Activated naive CD4-positive, alpha-beta T cell treated with Interleukin-2 at 50 U/mL for 16 hours (primary cell): ENCODE data around the gene ANGEL1.

Source experiments
- DNase-seq: peaks from one replicate; pipeline ENCODE4 v3.0.0-alpha.2; 2020

The ANGEL1 gene

DNA sequence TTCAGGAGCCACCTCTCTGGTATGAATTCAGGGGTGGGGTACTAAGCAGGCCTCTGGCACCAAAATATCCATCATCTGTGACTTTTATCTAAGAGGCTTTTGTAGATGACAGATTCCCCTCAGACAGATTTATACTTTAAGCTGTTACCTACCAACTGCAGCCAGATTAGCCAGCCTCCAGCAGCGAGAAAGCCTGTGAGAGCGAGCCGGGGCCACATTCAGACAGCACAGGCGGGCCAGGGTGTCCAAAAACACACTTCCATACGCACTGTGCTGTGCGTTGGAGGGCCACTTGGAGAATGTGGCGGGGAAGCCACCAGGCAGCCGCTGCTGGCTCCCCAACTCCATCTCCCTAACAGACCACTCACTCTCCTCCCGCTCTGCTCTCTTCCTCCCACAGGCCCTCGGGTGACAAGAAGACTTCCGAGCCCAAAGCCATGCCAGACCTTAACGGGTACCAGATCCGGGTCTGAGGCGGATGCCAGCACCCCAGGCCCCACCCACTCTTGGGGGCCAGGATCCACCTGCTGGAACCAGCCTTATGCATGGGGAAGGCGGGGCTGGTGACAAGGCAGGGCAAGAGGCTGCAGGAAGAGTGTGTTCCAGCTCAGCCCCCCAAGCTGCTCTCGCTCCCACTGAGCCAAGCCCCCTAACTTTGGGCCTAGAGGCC, 34.0 kb downstream of the ANGEL1 start:
- DNase-seq, result no peak

DNA sequence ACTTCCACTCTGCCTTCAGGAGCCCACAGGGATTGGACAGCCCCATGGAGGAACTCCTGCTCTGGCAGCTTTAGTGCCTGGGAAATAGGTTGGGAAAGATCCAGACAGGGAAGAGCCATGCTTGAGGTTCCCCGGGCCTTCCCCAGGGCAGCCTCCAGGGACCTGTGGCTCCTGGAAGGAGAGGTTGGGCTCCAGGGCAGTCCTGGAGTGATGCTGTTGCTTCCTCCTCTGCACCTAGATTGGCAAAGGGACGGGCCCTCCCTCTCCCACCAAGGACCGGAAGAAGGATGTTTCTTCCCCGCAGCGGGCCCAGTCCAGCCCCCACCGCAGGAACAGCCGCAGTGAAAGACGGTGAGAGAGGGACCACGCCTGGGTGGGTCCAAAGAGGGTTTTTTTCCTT, 35.0 kb downstream of the ANGEL1 start:
- DNase-seq, result no peak

DNA sequence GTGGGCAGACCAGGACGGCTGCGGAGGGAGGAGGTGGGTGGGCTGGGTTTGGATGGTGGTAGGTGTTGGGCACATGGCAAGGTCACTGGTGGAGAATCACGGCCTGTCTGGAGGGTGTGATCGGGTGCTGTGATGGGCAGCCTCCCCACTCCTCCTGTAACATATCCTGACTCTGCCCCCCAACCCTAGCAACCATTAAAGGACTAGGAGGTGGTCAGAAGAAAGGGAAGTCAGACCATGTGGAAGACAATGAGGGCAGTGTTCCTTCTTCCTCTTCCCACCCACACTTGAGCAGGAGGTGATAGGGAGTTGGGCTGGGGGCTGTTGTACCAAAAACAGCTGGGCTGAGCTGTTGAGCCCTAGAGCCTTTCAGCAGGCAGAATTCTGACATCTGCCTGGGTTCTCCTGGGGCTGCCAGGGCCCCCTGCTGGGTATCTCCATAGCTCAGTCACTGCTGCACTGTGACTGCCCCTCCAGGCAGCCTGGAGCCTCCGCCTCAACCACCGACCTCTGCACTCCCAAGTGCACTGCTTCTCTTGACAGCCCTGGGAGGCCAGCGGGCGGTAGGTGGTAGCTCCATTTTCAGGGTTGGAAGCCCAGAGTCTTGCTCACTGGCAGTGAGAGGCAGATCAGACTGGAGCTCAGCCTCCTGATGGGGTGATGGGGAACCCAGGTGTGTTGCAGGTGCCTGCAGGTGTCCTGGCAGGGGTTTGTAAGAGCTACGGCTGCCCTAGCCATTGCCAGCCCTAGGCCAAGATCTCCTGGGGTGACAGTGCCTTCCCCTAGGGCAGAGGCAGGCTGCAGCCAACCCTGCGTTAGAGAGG, 36.0 kb downstream of the ANGEL1 start:
- DNase-seq, result no peak

DNA sequence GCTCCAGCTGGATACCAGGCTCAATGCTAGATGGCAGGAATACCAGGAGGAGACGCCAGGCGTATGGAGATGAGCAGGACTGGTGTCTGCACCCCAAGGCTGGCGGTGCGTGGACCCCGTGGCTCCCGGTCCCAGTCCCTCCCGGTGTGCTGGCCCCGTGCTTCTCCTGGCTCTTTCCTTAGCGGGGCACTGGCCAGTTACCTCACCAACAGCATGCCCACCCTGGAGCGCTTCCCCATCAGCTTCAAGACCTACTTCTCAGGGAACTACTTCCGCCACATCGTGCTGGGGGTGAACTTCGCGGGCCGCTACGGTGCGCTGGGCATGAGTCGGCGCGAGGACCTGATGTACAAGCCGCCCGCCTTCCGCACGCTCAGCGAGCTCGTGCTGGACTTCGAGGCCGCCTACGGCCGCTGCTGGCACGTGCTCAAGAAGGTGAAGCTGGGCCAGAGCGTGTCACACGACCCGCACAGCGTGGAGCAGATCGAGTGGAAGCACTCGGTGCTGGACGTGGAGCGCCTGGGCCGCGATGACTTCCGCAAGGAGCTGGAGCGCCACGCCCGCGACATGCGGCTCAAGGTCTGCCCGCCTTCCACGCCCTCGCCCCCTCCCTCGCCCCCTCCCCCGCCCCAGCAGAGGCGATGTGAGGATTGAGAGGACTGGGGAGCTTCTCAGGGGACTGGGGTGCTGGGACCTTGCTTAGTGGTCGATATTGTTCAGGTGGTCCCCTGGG, 36.8 kb downstream of the ANGEL1 start:
- DNase-seq, result no peak

DNA sequence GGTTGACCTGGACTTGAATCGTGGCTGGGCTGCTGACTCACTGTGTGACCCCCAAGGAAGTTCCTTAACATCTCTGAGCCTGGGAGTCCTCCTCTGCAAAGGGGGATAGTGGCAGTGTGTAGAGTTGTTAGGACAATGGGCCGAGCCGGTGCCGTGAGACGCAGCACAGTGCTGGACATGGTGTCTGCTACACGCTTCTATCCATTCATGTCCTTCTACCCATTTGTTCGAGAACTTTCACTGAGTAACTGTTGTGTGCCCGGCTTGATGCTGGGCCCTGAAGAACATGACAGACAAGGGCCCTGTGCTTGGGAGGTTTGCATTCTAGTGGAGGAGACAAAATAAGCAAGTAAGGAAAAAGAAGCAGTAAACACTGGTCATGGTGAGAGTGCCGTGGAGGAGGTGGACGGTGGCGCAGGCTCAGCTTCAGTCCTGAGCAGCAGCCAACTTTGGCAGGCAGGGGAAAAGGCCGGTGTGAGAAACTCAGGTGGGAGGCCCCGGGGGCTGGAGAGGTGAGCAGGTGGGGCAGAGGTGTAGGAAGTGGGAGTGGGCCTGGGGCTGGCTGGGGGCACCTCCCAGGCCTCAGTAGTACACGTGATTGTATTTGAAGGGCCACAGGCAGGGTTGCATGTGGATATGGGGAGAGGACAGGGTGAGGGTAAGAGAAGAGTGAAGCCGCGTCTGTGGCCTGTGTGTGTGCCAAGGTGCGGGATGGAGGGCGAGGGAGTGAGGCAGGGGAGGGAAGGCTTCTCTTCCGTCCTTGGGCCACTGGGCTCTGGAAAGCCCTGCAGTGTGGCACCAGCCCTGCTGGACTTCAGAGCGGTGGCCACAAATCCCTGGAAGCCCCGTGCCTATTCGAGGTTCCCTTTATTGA, 37.6 kb downstream of the ANGEL1 start:
- no peak for DNase-seq

DNA sequence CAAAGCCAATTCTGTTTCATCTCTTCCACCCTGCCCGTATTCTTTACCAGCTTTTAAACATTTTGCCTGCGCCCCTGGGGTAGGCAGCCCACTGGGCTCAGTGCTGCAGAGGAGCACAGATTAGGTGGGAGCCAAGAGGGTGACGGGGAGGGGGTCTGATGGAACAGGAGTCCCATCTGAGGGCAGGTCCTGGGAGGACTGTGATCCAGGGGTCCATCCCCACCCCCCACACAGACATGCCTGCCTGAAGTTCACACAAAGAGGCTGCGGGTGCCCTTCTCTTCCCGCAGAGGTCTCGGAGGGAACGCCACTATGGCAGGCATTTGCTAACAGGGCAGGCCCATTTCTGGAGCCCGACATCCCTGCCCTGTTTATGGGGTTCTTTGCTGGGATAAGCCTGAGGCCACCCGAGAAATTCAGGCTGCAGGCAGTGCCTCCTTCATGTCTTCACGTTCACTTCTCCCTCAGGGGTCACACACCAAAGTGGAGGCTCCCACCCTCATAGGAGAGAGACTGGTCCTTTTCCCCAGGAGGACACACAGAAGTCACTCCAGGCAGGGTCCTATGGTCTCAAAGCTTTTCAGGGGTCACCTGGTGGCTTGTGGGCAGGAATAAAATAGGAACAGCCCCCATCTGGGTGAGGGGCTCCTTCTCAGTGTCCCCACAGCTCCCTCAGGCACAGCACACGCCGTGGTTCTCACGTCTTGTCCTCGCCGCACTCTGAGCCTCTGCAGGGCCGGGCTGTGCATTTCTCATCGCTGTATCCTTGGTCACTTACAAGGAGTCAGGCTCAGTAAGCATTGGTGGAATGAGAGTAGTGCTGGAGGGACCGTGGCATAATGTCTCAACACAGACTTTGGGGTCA, 38.5 kb downstream of the ANGEL1 start:
- DNase-seq, result no peak

DNA sequence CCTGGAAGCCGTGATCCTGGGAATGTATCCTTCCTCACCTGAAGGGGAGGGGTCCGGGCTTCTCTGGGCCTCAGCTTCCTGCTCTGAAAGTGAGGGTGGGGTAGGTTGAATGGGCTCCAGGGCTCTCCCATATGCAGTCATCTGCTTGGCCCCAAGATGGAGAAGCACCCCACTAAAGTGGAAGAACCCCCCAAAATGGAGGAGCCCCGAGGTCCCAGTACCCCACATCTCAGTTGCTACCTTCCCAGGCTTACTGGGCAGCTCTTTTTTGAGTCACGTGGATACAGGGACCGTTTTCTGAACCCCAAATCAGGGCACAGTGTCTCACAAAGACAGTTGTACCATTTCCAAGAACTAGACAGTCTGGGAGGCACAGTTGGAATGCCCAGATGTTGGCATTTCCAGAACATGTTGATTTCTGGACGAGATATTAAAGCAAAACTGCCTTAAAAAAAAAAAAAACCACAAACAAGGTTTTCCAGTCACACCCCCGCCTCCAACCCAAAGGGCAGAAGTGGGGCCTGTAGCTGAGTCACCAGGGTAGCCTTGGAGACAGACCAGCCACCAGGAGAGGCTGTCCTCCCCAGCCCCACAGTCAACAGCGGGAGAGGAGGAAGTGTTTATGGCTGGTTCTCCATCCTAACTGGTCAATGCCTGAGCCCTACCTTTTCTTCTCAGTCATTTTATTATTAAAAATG, 39.3 kb downstream of the ANGEL1 start:
- DNase-seq, result no peak

DNA sequence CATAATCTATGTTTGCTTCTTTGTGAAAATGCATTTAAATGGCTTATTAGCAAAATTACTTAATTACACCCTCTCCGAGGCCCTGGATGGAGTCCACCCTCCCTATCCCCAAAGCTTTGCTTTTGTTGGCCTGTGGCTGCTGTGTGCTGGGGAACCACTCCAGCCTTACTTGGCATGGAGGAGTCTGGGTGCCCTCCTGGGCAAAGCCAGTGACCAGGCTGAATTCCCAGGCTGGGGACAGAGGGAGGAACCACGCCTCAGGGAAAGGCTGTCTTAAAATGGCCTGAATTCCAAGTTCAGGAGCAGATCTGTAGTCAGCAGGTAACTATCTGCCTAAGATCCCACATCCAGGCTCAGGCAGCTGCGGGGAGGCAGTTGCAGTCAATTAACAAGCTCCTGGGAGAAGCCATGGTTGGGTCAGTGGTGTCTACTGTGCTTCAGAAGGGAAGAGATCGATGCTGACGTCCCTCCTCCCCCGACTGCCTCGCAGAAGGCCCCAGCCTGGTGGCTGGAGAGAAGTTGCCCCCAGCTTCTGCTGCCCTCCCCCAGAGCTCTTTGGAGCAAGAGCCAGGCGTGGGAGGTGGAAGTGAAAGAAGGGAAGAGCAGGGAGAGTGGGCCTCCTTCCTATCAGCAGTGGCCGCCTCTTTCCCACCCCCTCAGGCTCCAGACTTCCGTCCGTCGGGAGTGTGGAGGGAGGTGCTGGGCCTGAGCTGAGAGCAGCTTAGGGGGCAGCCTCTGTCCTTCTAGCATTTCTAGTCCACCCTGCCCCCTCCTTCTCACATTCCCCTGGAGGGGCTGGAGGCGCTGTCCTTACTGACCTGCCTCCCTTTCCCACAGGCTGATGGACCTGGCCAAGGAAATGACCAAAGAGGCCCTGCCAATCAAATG, 40.1 kb downstream of the ANGEL1 start:
- no peak for DNase-seq

DNA sequence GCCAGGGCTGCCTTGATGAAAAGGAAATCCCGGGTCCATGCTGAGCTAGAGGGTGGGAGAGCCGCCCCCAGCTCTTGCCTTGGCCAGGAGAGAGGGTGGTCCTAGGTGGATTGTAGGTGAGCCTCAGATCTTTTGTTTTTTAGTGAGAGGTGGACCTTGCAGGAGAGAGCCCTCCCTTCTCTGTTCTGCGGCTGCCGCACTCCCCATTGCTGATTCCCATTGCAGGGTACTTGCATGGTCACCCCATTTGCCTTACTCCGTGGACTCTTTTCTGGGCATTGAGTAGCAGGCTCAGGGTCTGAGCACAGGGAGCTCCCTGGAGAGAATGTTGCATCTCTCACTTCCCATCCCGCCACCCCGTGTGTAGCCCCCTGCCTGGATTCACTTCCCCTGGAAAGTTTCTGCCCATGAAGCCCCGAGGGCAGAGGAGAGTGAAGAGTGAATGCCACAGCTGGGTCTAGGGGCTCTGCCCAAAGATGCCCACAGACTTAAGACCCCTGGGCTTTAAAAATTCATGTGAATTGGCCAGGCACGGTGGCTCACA, 41.2 kb downstream of the ANGEL1 start:
- no peak for DNase-seq

DNA sequence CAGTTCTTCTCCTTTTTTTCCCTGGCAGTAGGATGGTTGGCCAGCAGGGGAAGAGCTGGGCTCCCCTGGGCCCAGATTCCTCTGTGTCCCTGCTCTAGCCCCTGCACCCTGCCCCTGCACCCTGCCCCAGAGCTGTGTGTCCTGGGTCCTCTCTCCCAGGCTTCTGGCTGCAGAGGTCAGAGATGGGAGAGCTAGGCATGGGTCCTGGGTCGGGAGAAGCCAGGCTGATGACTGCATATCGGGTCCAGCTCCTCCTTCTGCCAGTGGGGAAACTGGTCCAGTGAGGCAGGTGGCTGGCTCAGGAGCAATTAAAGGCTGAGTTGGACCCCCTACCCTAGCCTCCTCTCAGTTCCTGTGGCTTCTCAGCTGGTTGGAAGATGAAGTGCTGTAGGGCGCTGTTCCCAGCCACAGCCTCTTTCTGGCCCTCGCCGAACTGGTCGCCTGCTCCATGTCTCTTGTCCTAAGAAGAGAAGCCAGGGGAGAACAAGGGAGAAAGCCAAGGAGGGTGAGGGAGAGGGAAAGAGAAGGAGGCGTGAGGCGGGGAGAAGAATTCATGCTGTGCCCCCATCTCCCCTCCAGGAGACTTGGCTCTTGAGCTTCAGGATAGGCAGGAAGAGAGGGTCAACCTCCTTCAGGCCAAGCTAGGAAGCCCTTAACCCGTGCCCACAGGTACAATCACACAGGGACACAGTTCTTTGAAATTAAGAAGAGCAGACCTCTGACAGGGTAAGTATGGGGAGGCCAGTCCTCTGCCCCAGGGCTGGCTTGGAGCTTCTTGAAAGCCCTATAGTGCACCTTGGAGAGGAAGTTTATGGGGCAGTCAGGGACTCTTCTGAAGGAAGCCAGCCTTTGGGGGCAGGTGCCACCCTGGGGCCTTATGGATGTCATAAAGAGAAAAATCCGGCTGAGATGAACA, 41.9 kb downstream of the ANGEL1 start:
- DNase-seq, result no peak

DNA sequence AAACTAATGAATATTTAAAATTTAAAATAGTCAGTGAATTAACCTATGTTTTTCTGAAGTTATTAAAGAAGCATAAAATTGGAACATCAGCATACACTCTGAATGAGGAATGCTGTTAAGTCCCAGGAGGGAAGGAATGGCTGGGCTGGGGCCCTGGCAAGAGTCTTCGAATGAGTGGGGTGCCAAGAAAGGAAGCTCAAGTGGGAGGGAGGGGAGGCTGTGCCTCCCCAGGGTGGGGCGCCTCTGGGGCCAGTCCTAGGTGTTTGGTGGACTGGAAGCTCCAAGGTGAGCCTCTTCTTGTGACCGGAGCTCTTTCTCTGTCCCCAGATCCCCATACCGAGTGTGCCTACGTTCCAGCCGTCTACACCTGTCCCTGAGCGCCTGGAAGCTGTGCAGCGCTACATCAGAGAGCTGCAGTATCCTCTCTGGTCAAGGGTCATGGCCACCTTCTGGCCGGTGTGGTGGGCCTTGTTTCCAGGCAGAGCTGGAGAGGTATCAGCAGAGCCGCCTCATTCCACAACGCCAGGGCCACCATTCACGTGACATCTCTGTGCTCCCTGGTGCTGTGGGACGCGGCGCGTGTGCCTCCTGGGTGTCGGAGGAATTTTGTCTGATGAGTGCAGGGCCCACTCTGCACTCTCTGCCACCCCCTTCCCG, 42.9 kb downstream of the ANGEL1 start:
- DNase-seq, result no peak

DNA sequence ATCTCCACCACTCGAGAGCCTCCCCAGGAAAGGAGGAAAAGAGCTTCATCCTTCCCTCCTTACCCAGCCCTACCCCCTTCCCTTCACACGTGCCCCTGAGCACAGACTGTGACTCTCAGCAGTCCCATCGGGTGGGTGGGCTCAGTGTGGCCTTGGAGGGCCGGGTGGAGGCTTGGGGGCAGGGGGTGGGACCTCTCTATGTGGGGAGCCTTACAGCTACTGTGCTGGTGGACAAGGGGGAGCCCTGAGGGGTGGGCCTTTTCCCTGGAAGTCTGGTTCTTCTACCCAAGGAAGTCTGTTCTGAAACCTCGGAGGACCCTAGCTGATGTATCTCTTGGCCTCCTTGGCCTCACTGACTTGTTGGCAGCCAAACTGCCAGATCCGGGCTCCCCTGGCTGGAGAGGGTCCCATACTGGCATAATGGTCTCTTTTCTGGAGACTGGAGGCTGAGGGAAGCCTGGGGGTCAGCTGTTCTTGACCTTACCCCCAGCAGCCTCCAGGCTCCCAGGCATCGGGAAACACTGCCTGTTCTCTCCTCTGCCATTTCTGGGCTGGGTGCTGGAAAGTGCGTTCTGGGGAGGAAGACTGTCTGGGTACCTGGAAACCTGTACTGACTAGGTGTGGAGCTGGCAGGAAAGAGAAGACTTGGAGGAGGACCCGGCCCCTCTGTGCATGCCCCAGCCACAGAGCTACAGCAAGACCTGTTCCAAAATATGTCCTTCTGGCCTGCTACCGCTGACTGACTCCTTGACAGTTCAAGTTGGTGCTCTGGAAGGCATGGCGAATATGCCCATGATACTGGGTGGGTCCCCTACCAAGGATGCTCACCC, 43.8 kb downstream of the ANGEL1 start:
- no peak for DNase-seq

DNA sequence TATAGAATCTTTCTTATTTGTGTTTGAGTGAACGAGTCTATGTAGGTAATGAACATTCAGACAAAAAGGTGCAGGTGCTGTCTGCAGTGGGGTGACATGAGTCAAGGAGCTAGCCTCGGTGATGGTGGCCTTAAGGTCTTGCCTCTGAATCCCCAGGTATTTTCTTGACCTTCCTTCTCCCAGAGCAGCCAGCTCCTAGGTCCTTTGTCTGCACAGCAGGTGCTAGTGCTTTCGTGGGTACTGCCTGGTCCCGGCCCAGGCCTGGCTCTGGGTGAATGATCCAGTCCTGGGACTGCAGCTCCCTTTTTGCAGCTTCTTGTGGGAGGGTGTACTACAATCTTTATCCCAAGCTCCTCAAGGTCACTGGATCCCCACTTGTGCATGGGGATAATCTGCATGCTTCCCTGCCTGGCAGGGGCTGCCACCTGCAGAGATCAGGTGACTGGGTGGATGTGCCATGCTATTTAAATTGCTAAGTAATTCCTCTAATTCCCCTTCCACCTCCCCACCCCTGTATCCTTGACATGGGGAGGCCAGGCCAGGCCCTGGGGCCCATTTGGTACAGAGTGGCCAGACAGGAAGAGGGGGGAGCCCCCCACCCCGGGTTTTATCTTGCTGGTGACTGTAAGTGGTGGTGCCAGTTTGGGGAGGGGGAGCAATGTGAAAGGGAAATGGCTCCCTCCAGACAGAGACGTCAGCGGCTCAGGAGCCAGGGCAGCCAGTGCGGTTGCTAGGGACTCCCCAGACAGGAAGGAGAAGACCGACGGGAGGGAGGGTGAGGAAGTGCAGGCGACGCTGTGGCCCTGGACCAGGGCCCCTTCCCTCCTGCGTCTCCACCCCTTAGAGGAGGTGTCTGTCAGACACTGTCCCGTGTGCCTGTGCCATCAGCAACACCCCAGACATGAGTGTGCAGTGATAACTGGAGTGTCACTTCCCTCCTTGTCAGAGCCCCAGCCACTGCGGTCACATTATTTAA, 44.7 kb downstream of the ANGEL1 start:
- peak; percentile 73 for DNase-seq

DNA sequence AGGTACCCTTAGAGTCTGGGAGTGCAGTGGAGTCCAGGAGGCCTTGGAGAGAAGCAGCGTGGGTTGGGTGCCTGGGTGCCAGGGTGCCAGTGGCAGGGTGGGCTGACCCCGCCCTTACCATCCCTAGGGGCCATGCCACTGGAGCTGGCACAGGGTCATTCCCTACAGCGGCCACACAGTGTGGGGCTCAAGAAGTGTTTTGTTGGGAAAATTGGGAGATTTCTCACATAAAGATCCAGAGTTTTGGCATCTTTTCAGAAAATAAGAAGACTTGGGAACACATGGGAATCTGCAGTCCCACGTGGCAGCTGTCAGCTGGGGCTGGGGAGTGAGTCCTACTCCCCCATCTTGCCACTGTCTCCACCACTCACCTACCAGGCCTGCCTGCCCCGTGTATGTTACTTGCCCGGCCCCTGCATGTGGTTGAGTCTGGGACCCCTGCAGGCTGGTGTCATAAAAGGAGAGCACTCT, 47.2 kb downstream of the ANGEL1 start:
- no peak for DNase-seq
